ENCODE data around the gene C14orf93.
"Not testable (repeated sequence)": the region's sequence is repeated elsewhere in the genome, so short reads cannot be mapped to it uniquely, and the experiment has no call there.

C14orf93 gene

DNA sequence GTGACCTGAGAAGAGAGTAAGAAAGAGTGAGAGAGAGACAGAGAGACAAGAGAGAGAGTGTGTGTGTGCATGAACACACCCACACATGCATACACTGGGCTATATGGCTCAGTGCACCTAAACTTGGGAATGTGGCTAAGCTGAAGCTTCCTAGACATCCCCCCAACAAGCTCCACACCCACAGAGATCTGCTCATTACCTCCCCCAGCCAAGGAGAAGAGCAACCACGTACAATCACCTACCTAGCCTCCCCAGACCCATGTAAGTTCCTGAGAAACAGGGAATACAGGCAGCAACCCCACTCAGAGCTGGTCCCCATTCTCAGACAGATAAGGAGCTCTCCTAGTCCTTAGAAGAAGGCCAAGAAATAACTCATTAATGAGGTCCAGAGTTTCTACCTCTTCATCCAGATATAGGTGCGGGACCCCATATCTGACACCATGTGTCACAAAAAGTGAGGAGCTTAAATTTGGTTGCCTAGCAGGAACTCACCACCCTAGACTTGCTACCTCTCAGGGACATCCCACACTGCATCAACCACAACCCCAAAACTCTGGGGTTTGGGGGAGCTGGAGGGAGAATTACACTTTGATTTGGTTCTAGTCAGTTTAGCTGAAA is 37.5 kb downstream of the C14orf93 start:
- DNase-seq: no peak

GRCh38 chr14:22971152-22971551 is 38.8 kb downstream of the C14orf93 start:
- no peak for DNase-seq

GRCh38 chr14:22966783-22967269 is 43.1 kb downstream of the C14orf93 start:
- DNase-seq: no peak

DNA sequence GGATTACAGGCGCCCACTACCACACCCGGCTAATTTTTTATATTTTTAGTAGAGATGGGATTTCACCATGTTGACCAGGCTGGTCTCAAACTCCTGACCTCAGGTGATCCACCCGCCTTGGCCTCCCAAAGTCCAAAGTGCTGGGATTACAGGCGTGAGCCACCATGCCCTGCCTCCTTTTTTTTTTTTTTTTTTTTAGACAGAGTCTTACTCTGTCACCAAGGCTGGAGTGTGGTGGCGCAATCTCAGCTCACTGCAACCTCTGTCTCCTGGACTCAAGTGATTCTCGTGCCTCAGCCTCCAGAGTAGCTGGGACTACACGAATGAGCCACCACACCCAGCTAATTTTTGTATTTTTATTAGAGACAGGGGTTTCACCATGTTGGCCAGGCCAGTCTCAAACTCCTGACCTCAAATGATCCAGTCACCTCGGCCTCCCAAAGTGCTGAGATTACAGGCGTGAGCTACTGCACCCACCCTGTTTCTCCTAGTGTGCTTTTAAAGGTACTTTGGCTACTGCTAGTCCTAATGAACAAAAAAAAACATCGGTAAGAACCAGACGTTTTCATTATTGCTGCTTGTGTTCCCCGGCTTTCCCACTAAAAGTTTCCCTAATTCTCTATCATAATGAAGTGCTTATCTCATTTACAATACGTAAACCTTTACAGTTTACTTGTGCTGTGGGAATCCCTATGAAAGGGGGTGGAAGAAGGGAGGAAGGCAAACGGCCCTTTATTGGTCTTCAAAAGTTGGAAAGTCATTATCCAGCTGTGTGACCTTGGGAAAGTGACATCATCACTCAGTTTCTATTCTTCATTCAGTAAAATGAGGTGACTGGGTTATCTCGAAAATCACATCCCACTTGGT is 43.8 kb downstream of the C14orf93 start:
- not testable (repeated sequence) for DNase-seq

DNA sequence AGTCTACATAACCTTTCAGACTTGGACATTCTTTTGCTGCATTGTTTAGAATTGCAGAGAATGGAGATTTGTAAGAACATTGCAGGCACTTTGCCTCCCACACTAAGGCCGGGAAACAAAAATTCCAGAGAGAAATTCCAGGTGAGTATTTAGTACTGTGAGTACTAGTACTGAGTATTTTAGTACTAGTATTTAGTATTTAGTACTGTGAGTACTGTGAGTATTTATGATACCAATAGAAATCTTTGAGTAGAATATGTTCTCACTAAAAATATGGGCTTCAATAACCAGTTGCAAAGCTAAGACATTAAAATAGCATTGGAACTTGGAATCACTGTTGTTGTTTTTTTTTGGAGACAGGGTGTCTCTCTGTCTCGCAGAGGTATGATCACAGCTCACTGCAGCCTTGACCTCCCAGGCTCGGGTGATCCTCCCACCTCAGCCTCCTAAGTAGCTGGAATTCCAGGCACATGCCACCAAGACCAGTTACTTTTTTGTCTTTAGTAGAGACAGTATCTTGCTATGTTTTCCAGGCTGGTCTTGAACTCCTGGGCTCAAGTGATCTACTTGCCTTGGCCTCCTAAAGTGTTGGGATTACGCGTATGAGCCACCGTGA is 47.8 kb downstream of the C14orf93 start:
- no peak for DNase-seq

- DNase-seq: no peak
Observed at GRCh38 chr14:22955702-22956569, 54.0 kb downstream of the C14orf93 start.

GRCh38 chr14:22952418-22952817 is 57.5 kb downstream of the C14orf93 start:
- no peak for DNase-seq

GRCh38 chr14:22951795-22952194 is 58.1 kb downstream of the C14orf93 start:
- not testable (repeated sequence) for DNase-seq

GRCh38 chr14:22945642-22946041 is 64.3 kb downstream of the C14orf93 start:
- DNase-seq: no peak

DNA sequence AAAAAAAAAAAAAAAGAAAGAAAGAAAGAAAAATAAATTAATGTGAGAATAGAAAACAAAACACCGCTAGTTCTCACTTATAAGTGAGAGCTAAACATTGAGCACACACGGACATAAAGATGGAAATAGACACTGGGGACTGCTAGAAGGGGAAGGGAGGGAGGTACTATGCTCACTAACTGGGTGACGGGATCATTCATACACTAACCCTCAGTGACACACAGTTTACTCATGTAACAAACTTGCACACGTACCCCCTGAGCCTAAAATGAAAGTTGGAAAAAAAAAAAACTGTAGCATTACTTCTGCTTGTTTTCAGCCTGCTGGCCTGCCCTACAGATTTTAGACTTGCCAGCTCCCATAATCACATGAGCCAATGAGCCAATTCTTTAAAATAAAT is 70.3 kb downstream of the C14orf93 start:
- no peak for DNase-seq

Data from stimulated activated CD4-positive, alpha-beta T cell treated with anti-CD3 and anti-CD28 coated beads, Interleukin-15, amount 100 ng/mL, for 24 hours (primary cell).